B cell (primary cell): ENCODE results near the gene DUSP5.
"Not testable (repeated sequence)": the region's sequence is repeated elsewhere in the genome, so short reads cannot be mapped to it uniquely, and the experiment has no call there.

Source experiments
- CTCF ChIP-seq: fragments of 200-600 bp; IDR thresholded peaks from one replicate; pipeline ENCODE4 v1.8.0; 2022; ENCODE audit warnings: antibody characterized with exemption, mild to moderate bottlenecking
- EZH2 ChIP-seq: IDR thresholded peaks from 2 replicates; pipeline ENCODE4 v1.6.1; 2012; ENCODE audit warnings: borderline replicate concordance, low read depth, mild to moderate bottlenecking, moderate library complexity, low read length; ENCODE audit not compliant: insufficient read depth, poor library complexity, severe bottlenecking

GRCh38 chr10:110468258-110468657, 29.4 kb upstream of the DUSP5 start:
- TF ChIP-seq EZH2, CTCF: not testable (repeated sequence)
